ENCODE measurements around the gene TMEM129.
A peak's percentile ranks its signal among the peaks of the same experiment; 100 is the strongest.

The TMEM129 gene

DNA sequence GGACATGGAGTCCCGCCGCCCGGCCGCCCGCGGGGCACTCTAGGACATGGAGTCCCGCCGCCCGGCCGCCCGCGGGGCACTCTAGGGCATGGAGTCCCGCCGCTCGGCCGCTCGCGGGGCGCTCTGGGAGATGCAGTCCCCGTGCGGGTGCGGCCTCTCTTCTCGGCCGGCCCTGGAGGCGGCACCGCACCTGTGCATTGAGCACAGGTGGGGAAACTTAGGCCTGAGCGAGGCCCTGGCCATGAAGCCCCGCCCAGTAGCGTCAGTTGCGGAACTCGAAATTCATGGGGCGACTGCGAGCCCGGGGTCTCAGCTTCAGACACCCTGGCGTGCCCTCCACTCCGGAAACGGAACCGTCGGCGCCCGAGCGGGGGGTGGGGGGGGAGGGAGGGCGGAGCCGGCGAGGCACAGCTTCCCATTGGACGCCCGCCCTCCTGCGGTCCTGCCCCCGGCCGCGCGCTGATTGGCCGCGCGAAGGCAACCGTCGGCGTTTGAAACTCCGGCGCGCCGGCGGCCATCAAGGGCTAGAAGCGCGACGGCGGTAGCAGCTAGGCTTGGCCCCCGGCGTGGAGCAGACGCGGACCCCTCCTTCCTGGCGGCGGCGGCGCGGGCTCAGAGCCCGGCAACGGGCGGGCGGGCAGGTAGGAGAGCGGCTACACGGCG lies at the start of gene TMEM129, which contains the start of gene TACC3:
Gene TMEM129 (minus strand): TSS at position 321 of the 663 bp plus-strand sequence. CDS start 486 bp downstream, outside the sequence.
Gene TACC3 (plus strand): TSS at position 519 of the 663 bp plus-strand sequence. CDS start 1,901 bp downstream, outside the sequence.
- peak; percentile 96 for DNase-seq

DNA sequence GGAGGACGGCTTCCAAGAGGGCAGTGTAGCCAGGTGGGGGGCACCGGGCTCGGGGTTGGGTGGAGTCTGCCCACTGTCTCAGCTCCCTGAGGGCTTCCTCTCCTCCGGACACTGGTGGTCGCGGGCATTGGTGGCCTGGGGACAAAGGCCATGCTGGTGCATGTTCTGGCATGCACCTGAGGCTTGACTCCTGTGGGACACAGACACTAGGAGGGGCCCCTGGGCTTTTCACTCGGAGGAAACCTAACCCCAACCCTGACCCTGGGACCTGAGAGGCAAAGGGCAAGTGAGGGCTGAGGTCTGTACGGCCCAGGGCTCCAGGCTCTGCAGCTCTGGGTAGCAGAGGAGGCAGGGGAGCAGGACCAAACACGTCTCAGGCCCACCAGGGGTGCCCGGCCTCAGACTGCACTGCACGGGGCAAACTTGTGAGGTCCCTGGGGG lies 49.7 kb upstream of the TMEM129 start:
- no peak for DNase-seq

- no peak for DNase-seq
These were observed 49.1 kb upstream of the TMEM129 start for GRCh38 chr4:1770245-1770644.

DNA sequence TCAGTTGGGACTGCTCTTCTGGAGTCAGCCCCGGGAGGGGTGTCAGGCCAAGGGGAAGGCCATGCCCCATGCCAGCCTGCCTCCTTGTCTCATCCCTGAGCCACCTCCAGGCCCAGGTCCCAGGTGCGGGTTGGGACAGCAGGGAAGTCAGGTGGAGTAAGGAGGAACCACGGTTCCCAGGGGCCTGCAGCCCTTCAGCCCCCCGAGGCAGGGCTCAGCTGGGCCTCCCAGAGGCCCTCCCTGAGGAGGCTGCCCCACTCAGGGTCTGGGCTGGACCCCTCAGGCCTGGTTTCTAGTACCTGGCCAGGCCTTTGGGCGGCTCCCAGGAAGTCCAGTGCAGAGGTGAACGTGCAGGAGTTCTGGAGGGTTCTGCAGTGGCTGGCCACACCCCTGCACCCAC lies 48.6 kb upstream of the TMEM129 start:
- no peak for DNase-seq

- no peak for DNase-seq
These were observed 47.4 kb upstream of the TMEM129 start for GRCh38 chr4:1768367-1769034.

GRCh38 chr4:1767770-1768366 lies 46.7 kb upstream of the TMEM129 start:
- DNase-seq: peak; percentile 47

GRCh38 chr4:1767061-1767769 lies 46.1 kb upstream of the TMEM129 start:
- DNase-seq: no peak

GRCh38 chr4:1766106-1767060 lies 45.3 kb upstream of the TMEM129 start:
- no peak for DNase-seq

DNA sequence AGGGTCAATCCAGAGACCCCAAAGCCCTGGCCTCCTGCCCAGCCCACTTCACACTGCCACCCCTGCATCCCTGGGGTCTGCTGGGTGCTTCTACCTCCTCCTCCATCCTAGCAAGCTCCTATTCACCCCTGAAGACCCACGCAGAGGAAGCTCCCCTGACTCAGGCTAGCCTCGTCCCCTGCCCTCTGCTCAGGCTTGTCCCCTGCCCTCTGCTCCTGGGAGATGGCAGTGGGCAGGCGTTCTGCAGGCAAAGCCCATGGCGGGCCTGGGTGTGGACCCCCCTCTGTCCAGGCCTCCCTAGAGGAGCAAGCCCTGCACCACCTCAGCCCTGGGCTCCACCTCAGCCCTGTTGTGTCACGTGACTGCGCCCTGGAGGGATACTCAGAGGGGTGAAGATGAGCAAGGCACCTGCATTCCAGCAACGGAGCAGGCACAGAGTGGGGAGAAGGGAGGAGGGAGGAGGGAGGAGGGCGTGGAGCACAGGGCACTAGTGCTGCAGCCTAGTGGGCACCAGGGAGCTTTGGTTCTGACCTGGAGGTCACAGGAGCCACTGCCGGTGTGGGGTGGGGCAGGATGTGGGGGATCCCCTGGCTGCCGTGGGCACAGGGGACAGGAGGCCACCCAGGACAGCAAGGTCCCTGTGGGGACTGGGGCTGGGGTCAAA lies 44.4 kb upstream of the TMEM129 start:
- no peak for DNase-seq

DNA sequence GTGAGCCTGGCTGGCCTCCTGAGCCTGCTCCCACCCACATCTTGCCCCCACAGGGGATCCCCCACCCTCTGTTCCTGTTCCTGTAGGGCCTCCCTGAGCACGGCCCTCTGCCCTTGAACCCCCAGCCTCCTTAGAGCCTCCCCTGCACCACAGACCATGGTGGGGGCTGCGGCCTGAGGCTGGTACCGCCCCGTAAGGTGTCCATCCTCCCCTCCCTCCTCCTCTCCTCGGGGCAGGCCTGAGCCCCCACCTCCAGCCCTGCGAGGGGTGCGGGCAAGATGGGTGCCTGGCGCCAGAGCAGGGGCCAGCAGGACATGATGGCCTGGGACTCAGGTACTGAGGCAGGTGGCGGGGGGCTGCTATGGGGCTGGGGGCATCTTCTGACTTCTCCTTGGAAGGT lies 43.5 kb upstream of the TMEM129 start:
- DNase-seq: no peak

GRCh38 chr4:1763550-1764080 lies 42.5 kb upstream of the TMEM129 start:
- DNase-seq: no peak

DNA sequence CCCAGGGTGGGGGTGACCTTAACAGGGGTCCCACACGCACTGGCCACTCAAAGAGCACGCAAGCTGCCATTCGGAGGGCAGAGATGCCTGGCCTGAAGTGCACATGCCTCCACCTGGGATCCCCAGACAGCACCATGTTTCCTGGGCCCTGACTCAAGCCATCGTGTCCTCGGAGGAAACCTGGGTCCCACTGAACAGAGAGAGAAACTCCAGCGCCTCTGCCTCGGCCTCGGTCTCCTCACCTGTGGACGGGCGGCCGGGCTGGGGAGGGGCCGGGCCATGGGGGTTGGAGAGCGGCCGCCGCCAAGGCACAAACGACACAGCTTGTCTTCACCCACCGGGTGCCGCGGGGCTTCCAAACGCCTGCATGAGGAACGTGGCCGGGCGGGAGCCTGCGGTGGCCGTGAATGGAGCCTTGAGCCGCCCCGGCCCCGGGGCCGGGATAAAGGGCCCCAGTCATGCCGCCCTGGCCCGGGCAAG lies 42.0 kb upstream of the TMEM129 start:
- no peak for DNase-seq

GRCh38 chr4:1762264-1763010 lies 41.3 kb upstream of the TMEM129 start:
- DNase-seq: no peak

DNA sequence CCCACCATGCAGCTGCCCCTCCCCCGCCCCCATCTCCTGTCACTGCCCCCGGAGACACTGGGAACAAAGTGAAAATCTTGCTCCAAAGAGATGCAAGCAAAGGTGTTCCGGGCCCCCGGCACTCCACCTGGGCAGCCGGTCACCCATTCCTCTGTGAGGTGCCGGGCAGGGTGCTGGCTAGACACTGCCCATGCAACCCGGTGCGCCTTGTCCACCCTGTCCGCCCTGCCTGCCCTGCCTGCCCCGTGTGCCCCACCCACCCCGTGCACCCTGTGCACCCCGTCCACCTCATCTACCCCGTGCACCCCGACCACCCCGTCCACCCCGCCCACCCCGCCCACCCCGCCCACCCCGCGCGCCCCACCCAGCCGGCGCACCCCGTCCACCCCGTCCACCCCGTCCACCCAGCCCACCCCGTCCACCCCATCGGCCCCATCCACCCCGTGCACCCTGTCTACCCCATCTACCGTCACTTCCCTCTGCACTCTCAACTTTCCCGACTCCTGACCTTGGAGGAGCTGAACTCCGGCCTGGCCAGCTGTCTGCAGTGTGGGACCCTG lies 40.1 kb upstream of the TMEM129 start:
- no peak for DNase-seq

DNA sequence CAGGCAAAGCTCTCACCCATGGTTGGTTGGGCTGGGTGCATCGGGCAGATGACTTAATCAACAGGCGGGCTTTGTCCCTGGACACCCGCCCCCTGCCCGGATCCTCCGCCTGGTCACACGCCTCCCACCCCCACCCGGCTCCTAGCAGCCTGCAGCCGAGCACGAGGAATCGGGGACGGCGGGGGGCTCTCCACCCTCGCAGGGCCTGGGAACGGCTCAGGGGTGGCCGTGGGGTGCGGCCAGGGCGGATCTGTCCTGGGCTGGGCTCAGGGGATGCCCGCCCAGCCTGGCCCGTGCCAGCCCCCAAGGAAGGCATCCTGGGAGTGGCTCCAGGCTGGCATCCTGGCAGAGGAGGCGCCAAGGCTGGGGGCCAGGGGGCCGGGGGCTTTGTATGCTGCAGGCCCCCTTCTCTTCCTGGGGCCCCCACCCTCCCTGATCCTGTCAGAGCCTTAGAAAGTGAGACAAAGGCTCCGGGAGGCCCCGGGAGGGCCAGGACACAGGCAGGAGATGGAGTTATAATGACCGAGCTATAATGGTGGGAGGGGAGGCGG lies 39.5 kb upstream of the TMEM129 start:
- no peak for DNase-seq

DNA sequence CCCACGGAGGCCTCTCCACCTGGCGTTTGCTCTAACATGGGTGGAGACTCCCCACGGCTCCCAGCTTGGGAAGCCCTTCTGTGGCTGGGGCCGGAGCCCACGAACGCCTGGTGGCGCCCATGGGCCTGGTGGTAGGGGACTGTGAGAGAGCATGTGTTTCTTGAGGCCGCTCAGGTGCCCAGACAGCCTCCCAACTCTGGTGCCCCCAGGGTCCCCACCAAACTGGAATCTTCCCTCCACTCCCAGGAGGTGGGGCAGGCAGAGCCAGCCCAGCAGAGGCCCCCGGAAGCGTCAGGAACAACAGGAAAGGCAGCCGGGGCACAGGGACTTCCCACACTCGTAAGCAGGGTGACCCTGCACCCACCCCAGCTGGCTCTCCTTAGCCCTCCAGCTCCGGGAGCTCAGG lies 38.7 kb upstream of the TMEM129 start:
- no peak for DNase-seq

DNA sequence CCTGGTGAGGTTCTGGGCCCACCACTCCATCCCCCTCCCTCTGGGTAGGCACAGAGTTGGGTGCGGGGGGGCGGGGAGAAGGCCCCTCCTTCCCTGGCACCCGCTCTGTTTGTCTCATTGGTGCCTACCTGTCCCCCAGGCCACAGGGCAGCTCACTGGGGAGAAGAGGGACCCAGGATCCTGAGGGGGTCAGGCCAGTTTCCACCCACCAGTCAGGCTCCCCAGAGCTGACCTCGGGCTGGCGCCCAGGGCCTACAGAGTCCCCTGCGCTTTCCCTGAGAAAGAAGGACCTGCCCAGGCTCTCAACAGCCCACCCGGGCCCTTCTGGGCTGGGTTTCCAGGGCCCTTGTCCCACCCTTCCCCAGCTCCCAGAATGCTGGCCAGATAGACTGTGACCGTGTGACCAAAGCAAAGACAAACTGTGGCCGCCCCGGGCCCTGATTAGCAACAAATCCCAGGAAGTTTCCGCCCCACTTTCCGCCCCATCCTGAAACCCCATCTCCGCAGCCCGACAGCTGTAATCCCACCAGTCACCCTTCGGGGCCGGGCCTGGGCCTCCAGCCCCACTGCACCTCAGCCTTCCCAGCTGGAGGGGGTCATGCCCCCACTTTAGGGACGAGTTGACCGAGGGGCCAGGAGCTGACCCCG lies 38.2 kb upstream of the TMEM129 start:
- DNase-seq: no peak

GRCh38 chr4:1758306-1759121 lies 37.4 kb upstream of the TMEM129 start:
- DNase-seq: no peak

Measured in activated CD4-positive, alpha-beta T cell treated with anti-CD3 and anti-CD28 coated beads for 48 hours (primary cell).